ENCODE results near the gene BCAP31. TPM values are rescaled to one million over a fixed set of nuclear protein-coding genes. Genes with fewer than 3 reads are reported as not detected.

Gene BCAP31
- total RNA-seq, 1 experiment from 2014 or later = 232 TPM

DNA sequence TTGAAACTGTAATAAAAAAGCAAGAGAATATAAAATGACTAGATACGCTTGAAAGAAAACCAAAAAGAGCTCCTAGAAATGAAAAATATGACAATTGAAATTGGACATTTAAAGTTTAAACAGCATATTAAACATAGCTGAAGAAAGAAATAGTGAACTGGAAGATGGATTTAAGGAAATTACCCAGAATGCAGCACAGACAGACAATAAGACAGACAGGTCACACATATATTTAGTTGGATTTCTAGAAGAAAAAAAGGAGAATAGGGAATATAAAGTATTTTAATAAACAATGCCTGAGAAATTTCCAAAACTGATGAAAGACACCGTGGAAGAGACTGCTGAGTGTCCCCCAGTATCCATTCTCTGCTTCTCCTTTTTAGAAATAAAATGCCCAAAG lies 70.6 kb downstream of the BCAP31 start:
- Histone ChIP-seq H3K36me3 (ENCODE audit: control insufficient read depth, insufficient read depth, low read length) (no peaks in the 10 kb centered on the region), H3K9me3 (no peaks in the 10 kb centered on the region), H3K27me3 (replicated peaks; ENCODE audit: control insufficient read depth, insufficient read depth, low read length) (no peaks in the 10 kb centered on the region), H3K4me1 (no peaks in the 10 kb centered on the region), H3K4me3 (ENCODE audit: low read depth, low read length) (no peak overlapping the region)
- ChIA-PET CTCF (no interaction called here), POLR2A (no interaction called here)
- no peak overlapping the region for H3K4me3 Mint-ChIP-seq (ENCODE audit: unreplicated experiment)
- intact Hi-C loops (cut with micrococcal nuclease; ENCODE audit: unreplicated experiment) = no loop called here
- TF ChIP-seq, protein P1, sequence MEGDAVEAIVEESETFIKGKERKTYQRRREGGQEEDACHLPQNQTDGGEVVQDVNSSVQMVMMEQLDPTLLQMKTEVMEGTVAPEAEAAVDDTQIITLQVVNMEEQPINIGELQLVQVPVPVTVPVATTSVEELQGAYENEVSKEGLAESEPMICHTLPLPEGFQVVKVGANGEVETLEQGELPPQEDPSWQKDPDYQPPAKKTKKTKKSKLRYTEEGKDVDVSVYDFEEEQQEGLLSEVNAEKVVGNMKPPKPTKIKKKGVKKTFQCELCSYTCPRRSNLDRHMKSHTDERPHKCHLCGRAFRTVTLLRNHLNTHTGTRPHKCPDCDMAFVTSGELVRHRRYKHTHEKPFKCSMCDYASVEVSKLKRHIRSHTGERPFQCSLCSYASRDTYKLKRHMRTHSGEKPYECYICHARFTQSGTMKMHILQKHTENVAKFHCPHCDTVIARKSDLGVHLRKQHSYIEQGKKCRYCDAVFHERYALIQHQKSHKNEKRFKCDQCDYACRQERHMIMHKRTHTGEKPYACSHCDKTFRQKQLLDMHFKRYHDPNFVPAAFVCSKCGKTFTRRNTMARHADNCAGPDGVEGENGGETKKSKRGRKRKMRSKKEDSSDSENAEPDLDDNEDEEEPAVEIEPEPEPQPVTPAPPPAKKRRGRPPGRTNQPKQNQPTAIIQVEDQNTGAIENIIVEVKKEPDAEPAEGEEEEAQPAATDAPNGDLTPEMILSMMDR (IDR thresholded peaks at IDR 0.05; ENCODE audit: insufficient read depth in 1 of 2, low read depth in 1 of 2, low read length in 1 of 2, severe bottlenecking in 1 of 2, unreplicated experiment in 1 of 2) = no peak
- no peaks in the 10 kb centered on the region for H3K36me3 Mint-ChIP-seq (ENCODE audit: insufficient read depth, unreplicated experiment)
- no TSS peak for BruUV-seq (replicated peaks)
- no peak for DNase-seq
- H3K9me3 Mint-ChIP-seq (ENCODE audit: unreplicated experiment) = no peaks in the 10 kb centered on the region
- no peaks in the 10 kb centered on the region for H3K4me1 Mint-ChIP-seq (ENCODE audit: low read depth, unreplicated experiment)
- H3K27ac Mint-ChIP-seq (ENCODE audit: unreplicated experiment) = no peak overlapping the region
- no peaks in the 10 kb centered on the region for H3K27me3 Mint-ChIP-seq (ENCODE audit: insufficient read depth, unreplicated experiment)

DNA sequence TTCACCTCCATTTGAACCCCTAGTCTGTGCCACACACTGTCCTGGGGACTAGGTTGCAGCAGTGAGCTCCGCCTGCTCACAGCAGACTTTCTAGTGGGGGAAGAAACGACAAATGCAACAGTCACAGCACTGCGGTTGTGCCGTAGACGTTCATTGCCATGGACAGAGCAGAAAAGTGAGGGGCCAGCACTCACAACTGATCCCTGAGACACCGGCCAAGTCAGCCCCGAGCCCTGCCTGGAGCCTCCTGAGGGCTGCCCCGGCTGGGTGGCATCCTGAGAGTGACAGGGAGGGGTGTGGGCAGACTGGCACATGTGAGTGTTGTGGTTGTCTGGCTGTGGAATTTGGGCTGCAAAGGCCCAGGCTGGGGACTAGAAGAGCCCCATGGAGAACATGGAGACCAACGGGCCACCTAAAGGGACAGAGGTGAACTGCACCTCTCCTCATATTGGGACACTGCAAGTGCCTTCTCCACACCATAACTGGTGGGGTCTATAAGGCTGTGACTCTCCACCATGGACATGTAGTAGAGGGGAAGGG lies 72.6 kb downstream of the BCAP31 start:
- no peaks in the 10 kb centered on the region for H3K9me3 Mint-ChIP-seq (ENCODE audit: unreplicated experiment)
- POLR2A ChIA-PET = no interaction called here
- peak in 1 of 2 experiments; percentile 21 for DNase-seq
- H3K27me3 ChIP-seq (replicated peaks; ENCODE audit: control insufficient read depth, insufficient read depth, low read length) = no peaks in the 10 kb centered on the region
- H3K4me3 Mint-ChIP-seq (ENCODE audit: unreplicated experiment) = no peak overlapping the region
- no TSS peak for BruUV-seq (replicated peaks)
- CTCF ChIA-PET = interaction anchor here (1.3 kb wide), 1 partner anchor 16 kb away, joined by 3 read pairs; no protein-coding TSS in a partner anchor
- H3K4me3 ChIP-seq (ENCODE audit: low read depth, low read length) = no peak overlapping the region
- H3K36me3 Mint-ChIP-seq (ENCODE audit: insufficient read depth, unreplicated experiment) = no peaks in the 10 kb centered on the region
- peaks cover 2% of the 10 kb centered on the region for H3K4me1 ChIP-seq
- TF ChIP-seq, protein P1 (IDR thresholded peaks at IDR 0.05; ENCODE audit: insufficient read depth in 1 of 2, low read depth in 1 of 2, low read length in 1 of 2, severe bottlenecking in 1 of 2, unreplicated experiment in 1 of 2) = peak in 1 of 2 experiments; percentile 23
- intact Hi-C loops (cut with micrococcal nuclease; ENCODE audit: unreplicated experiment) = no loop called here
- no peaks in the 10 kb centered on the region for H3K27me3 Mint-ChIP-seq (ENCODE audit: insufficient read depth, unreplicated experiment)
- no peaks in the 10 kb centered on the region for H3K4me1 Mint-ChIP-seq (ENCODE audit: low read depth, unreplicated experiment)
- no peak overlapping the region for H3K27ac Mint-ChIP-seq (ENCODE audit: unreplicated experiment)
- H3K36me3 ChIP-seq (ENCODE audit: control insufficient read depth, insufficient read depth, low read length) = no peaks in the 10 kb centered on the region
- H3K9me3 ChIP-seq = no peaks in the 10 kb centered on the region

DNA sequence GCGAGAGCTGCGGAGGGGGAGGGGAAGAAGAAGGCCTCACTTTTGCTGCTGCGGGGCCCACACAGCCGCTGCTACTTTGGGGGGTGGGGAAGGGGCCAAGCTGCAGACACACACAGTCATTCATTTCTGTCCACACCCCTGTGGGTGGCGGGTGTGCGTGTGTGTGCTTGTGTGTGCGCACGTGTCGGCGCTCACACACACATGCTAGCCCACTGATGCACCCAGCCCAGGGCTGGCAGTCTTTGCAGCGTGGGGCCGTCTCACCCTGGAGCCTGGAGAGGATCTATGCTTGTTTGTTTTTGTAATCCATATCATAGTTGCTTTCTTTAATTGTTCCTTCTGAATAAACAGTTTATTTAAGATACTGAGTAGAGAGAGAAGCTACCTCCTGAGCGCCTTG lies 73.2 kb downstream of the BCAP31 start:
- no peaks in the 10 kb centered on the region for H3K9me3 Mint-ChIP-seq (ENCODE audit: unreplicated experiment)
- H3K27me3 Mint-ChIP-seq (ENCODE audit: insufficient read depth, unreplicated experiment) = no peaks in the 10 kb centered on the region
- TF ChIP-seq, protein P1 (IDR thresholded peaks at IDR 0.05; ENCODE audit: insufficient read depth in 1 of 2, low read depth in 1 of 2, low read length in 1 of 2, severe bottlenecking in 1 of 2, unreplicated experiment in 1 of 2) = no peak
- DNase-seq = no peak
- Histone ChIP-seq H3K4me1 (peaks cover 9% of the 10 kb centered on the region), H3K9me3 (no peaks in the 10 kb centered on the region), H3K36me3 (ENCODE audit: control insufficient read depth, insufficient read depth, low read length) (no peaks in the 10 kb centered on the region), H3K27me3 (replicated peaks; ENCODE audit: control insufficient read depth, insufficient read depth, low read length) (no peaks in the 10 kb centered on the region), H3K4me3 (ENCODE audit: low read depth, low read length) (no peak overlapping the region)
- BruUV-seq (replicated peaks) = no TSS peak
- intact Hi-C loops (cut with micrococcal nuclease; ENCODE audit: unreplicated experiment) = no loop called here
- no peaks in the 10 kb centered on the region for H3K4me1 Mint-ChIP-seq (ENCODE audit: low read depth, unreplicated experiment)
- no peak overlapping the region for H3K4me3 Mint-ChIP-seq (ENCODE audit: unreplicated experiment)
- ChIA-PET CTCF (interaction anchor here (0.7 to 1.3 kb wide), 2 partner anchors 14 to 17 kb away, joined by 3 read pairs; no protein-coding TSS in a partner anchor), POLR2A (no interaction called here)
- H3K27ac Mint-ChIP-seq (ENCODE audit: unreplicated experiment) = no peak overlapping the region
- no peaks in the 10 kb centered on the region for H3K36me3 Mint-ChIP-seq (ENCODE audit: insufficient read depth, unreplicated experiment)

Other genes with a start within 250 kb of the BCAP31 start
- gene BGN, start 229.4 kb downstream of the BCAP31 start, total RNA-seq (2022) = 9.0 and 9.9 TPM in 2 replicates
- not detected in 2 replicates for gene ATP2B3, start 206.7 kb downstream of the BCAP31 start, total RNA-seq (2022)
- 23.8 and 26.3 TPM in 2 replicates for gene CCNQ, start 125.2 kb downstream of the BCAP31 start, total RNA-seq (2022)
- 9.0 and 12.0 TPM in 2 replicates for gene DUSP9, start 77.2 kb downstream of the BCAP31 start, total RNA-seq (2022)
- gene PNCK, start 50.6 kb downstream of the BCAP31 start, total RNA-seq (2022) = not detected in 2 replicates
- gene SLC6A8, start 36.5 kb downstream of the BCAP31 start, total RNA-seq (2022) = 8.8 and 11.2 TPM in 2 replicates
- 4.3 and 4.5 TPM in 2 replicates for gene ABCD1, start 469 bp upstream of the BCAP31 start, total RNA-seq (2022)
- 0.16 TPM in 1 of 2 replicates, not detected in the other for gene PLXNB3, start 39.9 kb upstream of the BCAP31 start, total RNA-seq (2022)
- not detected in 2 replicates for gene SRPK3, start 56.7 kb upstream of the BCAP31 start, total RNA-seq (2022)
- 53.3 and 54.0 TPM in 2 replicates for gene IDH3G, start 70.0 kb upstream of the BCAP31 start, total RNA-seq (2022)
- 353 and 373 TPM in 2 replicates for gene SSR4, start 70.3 kb upstream of the BCAP31 start, total RNA-seq (2022)
- gene PDZD4, start 106.2 kb upstream of the BCAP31 start, total RNA-seq (2022) = 1.3 and 1.8 TPM in 2 replicates
- gene L1CAM, start 161.8 kb upstream of the BCAP31 start, total RNA-seq (2022) = 12.7 and 12.8 TPM in 2 replicates
- not detected in 2 replicates for gene AVPR2, start 180.3 kb upstream of the BCAP31 start, total RNA-seq (2022)
- gene ARHGAP4, start 201.9 kb upstream of the BCAP31 start, total RNA-seq (2022) = 13.0 and 15.7 TPM in 2 replicates
- 91.3 and 93.8 TPM in 2 replicates for gene NAA10, start 210.7 kb upstream of the BCAP31 start, total RNA-seq (2022)
- 0.75 and 1.2 TPM in 2 replicates for gene RENBP, start 220.3 kb upstream of the BCAP31 start, total RNA-seq (2022)
- 93.7 and 95.6 TPM in 2 replicates for gene HCFC1, start 247.4 kb upstream of the BCAP31 start, total RNA-seq (2022)
- gene TMEM187, start 248.4 kb upstream of the BCAP31 start, total RNA-seq (2022) = 4.9 and 6.6 TPM in 2 replicates

All from Caco-2 (cell line).